ENCODE measurements around the gene RMND1.
"Not testable (repeated sequence)": the region's sequence is repeated elsewhere in the genome, so short reads cannot be mapped to it uniquely, and the experiment has no call there.

RMND1 gene

GRCh38 chr6:151372164-151372563, 79.8 kb downstream of the RMND1 start:
- peak; percentile 68 for ATAC-seq
- peak overlapping the region; percentile 93 for H3K27ac Mint-ChIP-seq
- H3K36me3 Mint-ChIP-seq: peaks cover 60% of the 10 kb centered on the region
- no peaks in the 10 kb centered on the region for H3K9me3 Mint-ChIP-seq
- peaks cover 55% of the 10 kb centered on the region for H3K4me1 Mint-ChIP-seq
- DNase-seq (ENCODE audit: low spot score in 2 of 2): no peak
- peak overlapping the region; percentile 69 for H3K4me3 Mint-ChIP-seq

GRCh38 chr6:151370509-151371078, 81.3 kb downstream of the RMND1 start:
- peaks cover 41% of the 10 kb centered on the region for H3K4me1 Mint-ChIP-seq
- H3K9me3 Mint-ChIP-seq: no peaks in the 10 kb centered on the region
- peak overlapping the region; percentile 93 for H3K27ac Mint-ChIP-seq
- DNase-seq (ENCODE audit: low spot score in 2 of 2) (no peak), ATAC-seq (no peak)
- H3K4me3 Mint-ChIP-seq: no peak overlapping the region
- H3K36me3 Mint-ChIP-seq: peaks cover 75% of the 10 kb centered on the region

- Mint-ChIP-seq H3K4me3 (no peak overlapping the region), H3K27ac (no peak overlapping the region), H3K9me3 (no peaks in the 10 kb centered on the region), H3K4me1 (no peaks in the 10 kb centered on the region), H3K36me3 (peaks cover 85% of the 10 kb centered on the region)
- DNase-seq (ENCODE audit: low spot score in 2 of 2) (no peak), ATAC-seq (no peak)
Observed at GRCh38 chr6:151365233-151365632, 86.7 kb downstream of the RMND1 start.

GRCh38 chr6:151359486-151359885, 92.4 kb downstream of the RMND1 start:
- Mint-ChIP-seq H3K9me3 (no peaks in the 10 kb centered on the region), H3K4me1 (no peaks in the 10 kb centered on the region), H3K27ac (no peak overlapping the region), H3K36me3 (peaks cover 33% of the 10 kb centered on the region), H3K4me3 (no peak overlapping the region)
- DNase-seq (ENCODE audit: low spot score in 2 of 2) (no peak), ATAC-seq (no peak)

- H3K36me3 Mint-ChIP-seq: peaks cover 23% of the 10 kb centered on the region
- no peaks in the 10 kb centered on the region for H3K9me3 Mint-ChIP-seq
- DNase-seq (ENCODE audit: low spot score in 2 of 2): no peak
- H3K4me3 Mint-ChIP-seq: no peak overlapping the region
- H3K4me1 Mint-ChIP-seq: no peaks in the 10 kb centered on the region
- no peak overlapping the region for H3K27ac Mint-ChIP-seq
- no peak for ATAC-seq
Observed at GRCh38 chr6:151358475-151358874, 93.5 kb downstream of the RMND1 start.

- Mint-ChIP-seq H3K4me3 (no peak overlapping the region), H3K9me3 (no peaks in the 10 kb centered on the region), H3K27ac (no peak overlapping the region), H3K4me1 (no peaks in the 10 kb centered on the region), H3K36me3 (peaks cover 17% of the 10 kb centered on the region)
- ATAC-seq (no peak), DNase-seq (ENCODE audit: low spot score in 2 of 2) (no peak)
Observed at GRCh38 chr6:151357758-151358436, 94.0 kb downstream of the RMND1 start.

GRCh38 chr6:151356983-151357382, 94.9 kb downstream of the RMND1 start:
- H3K4me3 Mint-ChIP-seq; DNase-seq (ENCODE audit: low spot score in 2 of 2); H3K9me3 Mint-ChIP-seq; H3K27ac Mint-ChIP-seq; ATAC-seq; H3K4me1 Mint-ChIP-seq; H3K36me3 Mint-ChIP-seq: not testable (repeated sequence)
